Measurements from ENCODE around the gene PRDM15.

Gene PRDM15

DNA sequence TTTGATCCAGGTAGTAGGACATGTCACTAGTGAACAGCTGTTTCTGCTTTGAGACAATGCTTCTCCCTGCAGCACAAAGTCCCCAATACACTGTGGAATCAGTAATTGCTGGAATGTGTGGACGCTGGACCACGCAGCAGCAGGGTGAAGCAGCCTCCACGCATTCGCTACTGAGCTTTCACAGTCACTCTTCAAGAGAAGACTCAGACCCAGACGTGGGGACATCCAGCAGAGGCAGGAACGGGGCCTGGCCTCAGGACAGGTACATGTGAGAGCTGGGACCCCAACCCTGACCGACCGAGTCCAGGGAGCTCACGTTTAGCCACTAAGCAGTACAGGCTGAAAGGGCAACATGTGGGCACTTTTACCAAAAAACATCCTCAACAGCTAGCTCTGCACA is 34.1 kb upstream of the PRDM15 start:
- no peak for DNase-seq (ENCODE audit: low spot score)
- no peak for TF ChIP-seq CTCF (IDR thresholded peaks at IDR 0.05; ENCODE audit: extremely low read depth, insufficient read depth, missing control alignments)
- in situ Hi-C loops (cut with MboI; ENCODE audit: low pct_unique_long_range_greater_than_20kb, low sequenced_read_pairs, unreplicated experiment), result no loop called here

GRCh38 chr21:41908829-41909228 is 29.7 kb upstream of the PRDM15 start:
- in situ Hi-C loops (cut with MboI; ENCODE audit: low pct_unique_long_range_greater_than_20kb, low sequenced_read_pairs, unreplicated experiment), result no loop called here
- TF ChIP-seq CTCF (IDR thresholded peaks at IDR 0.05; ENCODE audit: extremely low read depth, insufficient read depth, missing control alignments), result no peak
- DNase-seq (ENCODE audit: low spot score), result no peak

GRCh38 chr21:41907496-41908258 is 28.5 kb upstream of the PRDM15 start:
- no peak for DNase-seq (ENCODE audit: low spot score)
- TF ChIP-seq CTCF (IDR thresholded peaks at IDR 0.05; ENCODE audit: extremely low read depth, insufficient read depth, missing control alignments), result no peak
- in situ Hi-C loops (cut with MboI; ENCODE audit: low pct_unique_long_range_greater_than_20kb, low sequenced_read_pairs, unreplicated experiment), result no loop called here

- in situ Hi-C loops (cut with MboI; ENCODE audit: low pct_unique_long_range_greater_than_20kb, low sequenced_read_pairs, unreplicated experiment), result no loop called here
- DNase-seq (ENCODE audit: low spot score), result no peak
- no peak for TF ChIP-seq CTCF (IDR thresholded peaks at IDR 0.05; ENCODE audit: extremely low read depth, insufficient read depth, missing control alignments)
These were observed 27.6 kb upstream of the PRDM15 start for GRCh38 chr21:41906770-41907169.

DNA sequence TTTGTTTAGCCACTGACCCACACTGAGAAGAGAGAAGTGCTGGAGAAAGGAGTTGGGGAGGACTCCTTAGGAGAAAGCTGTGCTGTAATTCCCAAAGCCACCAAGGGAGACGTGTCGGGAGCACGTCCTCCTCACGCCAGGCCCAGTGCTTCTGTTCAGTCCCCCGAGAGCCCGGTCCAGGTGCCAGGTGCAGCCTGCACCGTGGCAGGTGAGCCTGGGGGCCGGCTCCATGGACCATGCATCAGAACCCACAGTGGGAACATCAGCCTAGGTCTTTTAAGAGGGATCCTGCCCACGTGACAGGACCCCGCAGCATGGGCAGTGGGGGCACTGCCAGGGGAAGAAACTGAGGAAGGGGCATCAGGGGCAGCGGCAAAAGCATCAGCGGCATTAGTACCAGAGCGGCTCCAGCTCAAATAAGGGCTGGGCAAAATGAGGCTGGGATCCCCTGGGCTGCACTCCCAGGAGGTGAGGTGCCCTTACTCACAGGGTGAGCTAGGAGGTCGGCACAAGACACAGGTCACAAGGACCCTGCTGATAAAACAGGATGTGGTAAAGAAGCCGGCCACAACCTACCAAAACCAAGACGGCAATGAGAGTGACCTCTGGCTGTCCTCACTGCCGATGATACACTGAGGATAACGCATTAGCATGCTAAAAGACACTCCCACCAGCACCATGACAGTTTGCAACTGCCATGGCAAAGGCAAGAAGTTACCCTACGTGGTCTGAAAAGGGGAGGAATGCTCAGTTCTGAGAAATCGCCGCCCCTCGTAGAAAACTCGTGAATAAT is 24.6 kb upstream of the PRDM15 start:
- in situ Hi-C loops (cut with MboI; ENCODE audit: low pct_unique_long_range_greater_than_20kb, low sequenced_read_pairs, unreplicated experiment), result no loop called here

DNA sequence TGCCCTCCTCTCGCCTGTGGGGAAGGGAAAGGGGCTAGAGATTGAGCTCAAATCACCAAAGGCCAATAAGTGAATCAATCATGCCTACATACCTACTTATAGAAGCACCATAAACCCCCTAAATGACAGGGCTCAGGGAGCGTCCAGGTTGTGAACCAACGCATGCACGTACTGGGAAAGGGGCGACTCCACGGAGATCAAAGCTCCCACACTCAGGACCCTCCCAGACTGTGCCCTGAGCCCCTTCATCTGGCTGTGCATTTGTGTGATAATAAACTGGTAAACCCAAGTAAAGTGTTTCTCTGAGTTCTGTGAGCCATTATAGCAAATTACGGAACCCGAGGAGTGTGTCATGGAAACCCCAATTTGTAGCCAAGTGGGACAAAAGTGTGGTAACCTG is 23.8 kb upstream of the PRDM15 start:
- TF ChIP-seq CTCF (IDR thresholded peaks at IDR 0.05; ENCODE audit: extremely low read depth, insufficient read depth, missing control alignments), result no peak
- no peak for DNase-seq (ENCODE audit: low spot score)
- in situ Hi-C loops (cut with MboI; ENCODE audit: low pct_unique_long_range_greater_than_20kb, low sequenced_read_pairs, unreplicated experiment), result no loop called here

More for the DNA sequence above, 24.6 kb upstream of the PRDM15 start:
- TF ChIP-seq CTCF (IDR thresholded peaks at IDR 0.05; ENCODE audit: extremely low read depth, insufficient read depth, missing control alignments), result no peak
- no peak for DNase-seq (ENCODE audit: low spot score)

Measured in GM13977 (cell line).